Hepatocyte (in vitro differentiated cells): ENCODE data around the gene OTOR.

Experiments
- EZH2 ChIP-seq: fragments of 200-600 bp; sonication (generic); IDR thresholded peaks from 2 replicates; pipeline ENCODE4 v1.6.1; 2016; ENCODE audit warnings: antibody characterized with exemption, mild to moderate bottlenecking, borderline replicate concordance
- EZH2phosphoT487 ChIP-seq: fragments of 200-600 bp; sonication (generic); IDR thresholded peaks from one replicate; pipeline ENCODE4 v1.6.1; 2018; ENCODE audit warnings: antibody characterized with exemption, mild to moderate bottlenecking, low read depth, moderate library complexity; ENCODE audit not compliant: unreplicated experiment, severe bottlenecking
- TF ChIP-seq, protein P1 (sequence below): fragments of 200-600 bp; sonication (generic); IDR thresholded peaks from 2 replicates; pipeline ENCODE4 v1.5.1; 2016; ENCODE audit warnings: antibody characterized with exemption, mild to moderate bottlenecking; ENCODE audit not compliant: poor library complexity

DNA sequence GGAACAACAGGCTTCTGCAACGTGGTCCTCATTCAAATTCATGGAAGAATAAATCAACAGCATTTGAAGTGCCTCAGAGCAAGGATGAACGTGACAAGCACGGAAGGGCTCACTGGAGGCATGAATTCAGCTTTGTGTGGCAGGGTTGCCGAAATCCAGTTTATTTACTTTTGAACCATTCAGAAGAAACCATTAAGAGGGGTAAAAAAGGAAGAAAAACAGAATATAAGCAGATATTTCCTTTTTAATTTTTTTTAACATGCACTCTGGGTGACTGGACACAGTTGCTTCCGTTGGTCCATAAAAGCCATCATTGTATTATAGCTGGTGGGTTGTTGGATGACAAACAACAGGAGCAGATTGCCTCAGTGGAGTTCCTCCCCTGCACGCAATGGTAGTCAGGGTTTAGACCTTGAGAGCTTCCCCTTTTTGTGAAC, 35.6 kb upstream of the OTOR start:
- TF ChIP-seq, protein P1, sequence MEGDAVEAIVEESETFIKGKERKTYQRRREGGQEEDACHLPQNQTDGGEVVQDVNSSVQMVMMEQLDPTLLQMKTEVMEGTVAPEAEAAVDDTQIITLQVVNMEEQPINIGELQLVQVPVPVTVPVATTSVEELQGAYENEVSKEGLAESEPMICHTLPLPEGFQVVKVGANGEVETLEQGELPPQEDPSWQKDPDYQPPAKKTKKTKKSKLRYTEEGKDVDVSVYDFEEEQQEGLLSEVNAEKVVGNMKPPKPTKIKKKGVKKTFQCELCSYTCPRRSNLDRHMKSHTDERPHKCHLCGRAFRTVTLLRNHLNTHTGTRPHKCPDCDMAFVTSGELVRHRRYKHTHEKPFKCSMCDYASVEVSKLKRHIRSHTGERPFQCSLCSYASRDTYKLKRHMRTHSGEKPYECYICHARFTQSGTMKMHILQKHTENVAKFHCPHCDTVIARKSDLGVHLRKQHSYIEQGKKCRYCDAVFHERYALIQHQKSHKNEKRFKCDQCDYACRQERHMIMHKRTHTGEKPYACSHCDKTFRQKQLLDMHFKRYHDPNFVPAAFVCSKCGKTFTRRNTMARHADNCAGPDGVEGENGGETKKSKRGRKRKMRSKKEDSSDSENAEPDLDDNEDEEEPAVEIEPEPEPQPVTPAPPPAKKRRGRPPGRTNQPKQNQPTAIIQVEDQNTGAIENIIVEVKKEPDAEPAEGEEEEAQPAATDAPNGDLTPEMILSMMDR = no peak
- TF ChIP-seq EZH2phosphoT487 (no peak), EZH2 (no peak)
